ENCODE data around the gene KMT2C.
"Not testable (repeated sequence)": the region's sequence is repeated elsewhere in the genome, so short reads cannot be mapped to it uniquely, and the experiment has no call there.

KMT2C gene

DNA sequence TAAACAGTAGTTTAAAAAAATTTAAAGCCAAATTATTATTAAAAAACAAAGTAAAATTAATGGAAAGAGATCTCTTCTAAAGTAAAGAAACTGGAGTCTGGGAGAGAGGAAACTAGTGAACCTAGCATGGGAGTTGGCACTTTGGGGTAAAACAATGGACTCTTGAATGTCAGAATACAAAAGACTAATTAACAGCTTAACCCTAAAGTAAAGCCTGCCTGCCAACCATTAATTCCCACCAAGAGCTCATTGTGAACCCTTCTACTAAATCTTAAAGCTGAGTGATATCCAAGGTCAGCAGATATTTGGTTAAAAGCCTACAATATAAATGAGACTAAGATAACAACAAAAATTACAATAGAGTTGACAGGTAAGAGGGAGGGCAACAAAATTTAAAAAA lies 36.5 kb downstream of the KMT2C start:
- DNase-seq, result no peak

DNA sequence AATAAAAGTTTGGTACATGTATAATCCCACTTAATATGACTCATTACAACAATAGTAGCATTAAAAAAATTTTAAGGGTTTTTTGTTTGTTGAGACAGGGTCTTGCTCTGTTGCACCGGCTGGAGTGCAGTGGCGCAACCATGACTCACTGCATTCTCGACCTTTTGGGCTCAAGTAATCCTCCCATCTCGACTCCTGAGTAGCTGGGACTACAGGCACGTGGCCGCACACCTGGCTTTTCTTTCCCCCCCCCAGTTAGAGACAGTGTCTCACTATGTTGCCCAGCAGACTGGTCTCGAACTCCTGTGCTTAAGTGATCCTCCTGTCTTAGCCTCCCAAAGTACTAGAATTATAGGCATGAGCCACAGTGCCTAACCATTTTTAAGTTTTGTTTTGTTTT lies 40.7 kb downstream of the KMT2C start:
- DNase-seq, result peak; percentile 30

DNA sequence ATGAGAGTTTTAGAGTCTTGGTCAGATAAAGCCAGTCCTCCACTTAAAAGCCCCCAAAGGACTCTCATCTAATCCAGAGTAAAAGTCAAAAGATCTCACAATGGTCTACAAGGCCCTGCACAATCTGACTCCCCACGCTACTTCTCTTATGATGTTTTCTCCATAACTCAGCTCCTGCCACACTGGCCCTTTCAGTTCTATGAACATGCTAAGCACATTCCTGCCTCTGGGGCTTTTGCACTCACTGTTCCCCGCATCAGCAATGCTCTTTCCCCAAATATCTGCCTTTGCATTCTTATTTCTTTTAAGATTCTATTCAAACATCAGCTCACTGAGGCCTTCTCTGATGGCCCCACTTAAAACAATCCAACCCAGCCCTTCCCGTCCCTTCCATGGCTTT lies 41.6 kb downstream of the KMT2C start:
- not testable (repeated sequence) for DNase-seq

DNA sequence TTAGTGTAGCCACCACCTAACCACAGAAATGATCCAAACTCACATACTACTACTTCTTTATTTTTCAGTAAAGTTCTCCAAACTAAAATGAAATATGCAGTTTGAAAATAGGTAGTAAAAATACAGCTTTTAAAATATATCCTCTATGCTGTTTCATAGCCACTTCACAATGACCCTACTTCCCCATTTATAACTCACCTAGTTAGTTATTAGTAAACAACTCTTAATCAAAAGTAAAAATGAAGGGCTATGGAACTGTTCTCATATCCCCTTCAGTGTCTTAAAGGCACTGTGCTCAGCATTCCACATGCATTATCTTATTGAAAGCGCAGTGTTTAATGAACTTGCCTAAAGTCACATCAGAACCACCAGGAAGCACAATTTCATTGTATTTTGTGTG lies 43.5 kb downstream of the KMT2C start:
- DNase-seq, result no peak

DNA sequence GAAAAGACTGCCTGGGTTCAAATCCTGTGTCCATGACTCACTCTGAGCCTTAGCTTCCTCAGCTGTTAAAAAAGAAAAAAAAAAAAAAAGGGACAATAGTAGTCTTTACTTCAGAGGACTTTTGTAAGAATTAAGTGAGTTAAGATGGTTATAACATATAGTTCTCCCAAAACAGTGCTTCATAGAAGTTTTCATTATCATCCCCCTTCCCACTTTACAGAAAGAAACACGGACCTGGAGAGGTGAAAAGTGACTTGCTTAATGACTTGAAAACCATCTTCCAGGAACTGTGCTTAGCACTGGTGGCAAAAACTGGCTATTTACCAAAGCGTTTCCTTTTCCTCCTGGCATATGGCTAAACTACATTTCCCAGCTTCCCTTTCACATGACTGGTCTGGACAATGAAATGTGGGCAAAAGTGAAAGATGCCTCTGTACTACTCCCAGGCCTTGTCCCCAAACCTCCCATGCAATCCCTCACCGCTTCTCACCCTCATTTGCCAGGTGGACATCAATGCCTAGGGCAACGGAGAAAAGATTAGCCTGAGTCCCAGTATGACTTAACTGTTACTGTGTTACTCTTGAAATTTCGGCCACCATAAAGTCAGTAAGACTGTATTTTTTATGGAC lies 49.6 kb downstream of the KMT2C start:
- DNase-seq, result not testable (repeated sequence)

DNA sequence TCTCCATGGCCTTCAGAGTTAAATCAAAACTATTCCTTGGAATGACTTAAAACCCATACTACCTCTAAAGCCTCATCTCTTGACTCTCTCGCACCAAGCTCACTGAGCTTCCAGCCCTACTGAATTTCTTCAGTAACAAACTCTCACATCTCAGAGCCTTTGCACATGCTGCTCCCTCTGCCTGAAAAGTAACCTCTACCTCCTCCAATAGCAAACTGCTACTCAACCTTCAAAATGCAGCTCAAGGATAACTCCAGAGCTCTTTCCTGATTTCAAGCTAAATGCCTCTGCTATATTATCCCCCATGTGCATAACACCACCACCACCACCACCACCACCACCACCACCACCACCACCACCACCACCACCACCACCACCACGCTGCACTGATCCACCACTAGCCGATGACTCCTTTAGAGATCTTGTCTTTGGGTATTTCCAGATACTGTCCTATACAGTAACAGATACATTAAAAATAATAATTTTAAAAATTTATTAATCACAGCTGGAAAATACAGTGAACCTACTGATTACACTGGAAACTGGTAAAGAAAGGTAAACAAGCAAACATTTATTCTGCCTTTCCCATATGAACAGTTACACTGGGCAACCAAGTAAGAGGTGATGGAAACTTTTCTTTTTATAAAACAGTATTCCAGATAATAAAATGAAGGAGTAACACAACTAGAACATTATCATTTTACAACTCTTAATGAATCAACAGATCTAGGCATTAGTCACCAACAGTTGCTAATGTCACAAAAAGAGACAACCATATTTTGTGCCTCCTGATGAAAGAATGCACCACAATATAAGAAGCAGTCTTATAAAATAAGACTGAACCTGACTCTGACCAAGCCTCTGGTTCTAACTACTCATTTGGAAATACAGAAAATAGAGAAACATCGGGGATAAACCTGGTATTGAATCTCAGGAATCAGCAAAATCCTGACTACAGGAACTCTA lies 51.3 kb downstream of the KMT2C start:
- not testable (repeated sequence) for DNase-seq

DNA sequence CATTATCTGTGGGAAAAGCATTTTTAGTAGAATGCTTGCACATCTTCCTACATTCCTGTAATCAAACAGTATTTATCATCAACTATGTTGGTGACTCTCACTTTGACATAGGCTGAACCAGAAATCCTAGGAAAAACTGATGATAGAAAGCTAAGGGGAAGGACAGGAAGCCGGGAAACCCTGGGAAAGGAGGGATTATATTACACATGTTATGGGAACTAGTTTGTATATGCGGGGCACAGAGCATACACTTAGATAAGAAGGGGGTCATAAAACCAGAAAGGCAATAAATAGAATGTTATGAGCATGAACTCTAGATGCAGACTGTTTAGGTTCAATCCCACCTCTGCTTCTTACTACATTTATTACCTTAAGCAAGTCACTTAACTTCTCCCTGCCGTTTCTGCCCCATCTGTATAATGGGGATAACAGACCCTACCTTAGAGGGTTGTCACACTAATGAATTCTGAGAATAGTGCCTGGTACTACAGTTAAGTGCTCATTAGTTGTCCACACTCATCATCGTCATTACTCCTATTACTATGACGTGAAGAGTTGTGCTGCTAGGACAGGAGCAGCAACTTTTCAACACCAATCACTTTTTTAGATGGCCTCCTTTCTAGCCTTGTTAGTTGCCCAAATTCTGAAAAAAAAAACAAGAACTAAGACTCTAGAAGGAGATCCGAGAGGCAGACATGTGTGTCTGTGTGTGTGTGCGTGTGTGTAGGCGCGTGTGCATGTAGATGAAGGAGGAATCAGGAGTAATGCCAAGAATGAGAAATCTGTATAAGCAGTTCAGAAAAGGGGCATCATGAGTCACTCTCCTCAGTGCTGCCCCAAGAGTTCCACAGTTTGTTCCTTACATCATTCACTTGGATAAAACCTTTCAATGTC lies 52.2 kb downstream of the KMT2C start:
- peak; percentile 68 for DNase-seq

DNA sequence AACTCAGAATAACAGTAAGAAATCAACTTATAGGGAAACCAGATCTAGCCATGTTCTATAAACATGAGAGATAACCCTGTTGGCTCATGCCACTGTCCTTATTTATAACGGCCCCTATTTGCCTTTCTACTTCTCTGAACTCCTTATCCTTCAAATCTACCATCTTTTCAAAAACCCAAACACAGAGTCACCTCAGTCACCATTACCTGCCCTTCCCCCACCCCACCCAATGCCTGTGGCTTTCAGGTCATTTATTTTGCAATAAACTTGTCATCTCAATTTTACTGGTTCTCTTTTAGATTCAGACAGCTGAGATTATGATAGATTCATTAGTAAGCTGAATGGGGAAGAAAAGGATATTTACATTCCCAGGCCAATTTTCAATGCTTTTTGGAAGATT lies 53.6 kb downstream of the KMT2C start:
- DNase-seq, result no peak

DNA sequence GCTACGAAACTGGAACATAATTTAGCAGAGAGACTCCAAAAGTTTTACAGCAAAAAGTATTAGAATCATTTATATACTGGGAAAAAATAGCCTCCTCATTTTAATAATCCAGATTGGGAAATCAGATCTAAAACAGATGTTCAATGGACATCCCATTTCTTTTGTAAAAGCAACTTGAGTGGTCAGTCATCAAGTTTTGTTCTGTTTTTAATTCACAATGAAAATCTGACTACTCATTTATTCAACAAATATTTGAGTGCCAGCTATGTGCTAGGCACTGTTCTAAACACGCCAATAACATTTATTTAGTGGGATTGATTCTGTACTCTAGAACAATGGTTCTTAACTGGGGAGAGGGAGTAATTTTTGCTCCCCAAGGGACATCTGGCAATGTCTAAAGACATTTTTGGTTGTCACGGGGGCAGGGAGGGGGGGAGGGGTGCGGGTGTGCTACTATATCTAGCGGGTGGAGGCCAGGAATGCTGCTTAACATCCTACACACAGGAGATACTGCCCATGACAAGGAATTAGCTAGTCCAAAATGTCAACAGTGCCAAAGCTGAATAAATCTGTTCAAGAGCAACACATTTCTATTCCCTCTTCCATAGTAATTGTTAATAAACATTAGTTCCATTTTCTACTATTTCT lies 54.7 kb downstream of the KMT2C start:
- not testable (repeated sequence) for DNase-seq

DNA sequence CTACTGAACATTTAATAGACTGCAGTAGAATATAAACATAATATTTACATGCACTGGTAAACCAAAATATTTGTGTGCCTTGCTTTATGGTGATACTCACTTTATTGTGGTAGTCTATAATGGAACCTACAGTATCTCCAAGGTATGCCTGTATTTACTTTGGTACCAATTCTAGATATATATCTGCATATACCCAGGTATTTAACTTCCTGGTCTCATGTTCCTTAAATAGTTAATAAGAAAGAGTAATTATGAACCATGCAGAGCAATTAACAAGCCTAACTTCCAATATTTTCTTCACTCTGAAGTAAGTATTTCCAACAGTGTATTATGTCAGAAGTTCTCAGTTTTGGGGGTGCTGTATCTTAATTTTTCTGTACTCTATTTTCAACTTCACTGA lies 57.3 kb downstream of the KMT2C start:
- not testable (repeated sequence) for DNase-seq

DNA sequence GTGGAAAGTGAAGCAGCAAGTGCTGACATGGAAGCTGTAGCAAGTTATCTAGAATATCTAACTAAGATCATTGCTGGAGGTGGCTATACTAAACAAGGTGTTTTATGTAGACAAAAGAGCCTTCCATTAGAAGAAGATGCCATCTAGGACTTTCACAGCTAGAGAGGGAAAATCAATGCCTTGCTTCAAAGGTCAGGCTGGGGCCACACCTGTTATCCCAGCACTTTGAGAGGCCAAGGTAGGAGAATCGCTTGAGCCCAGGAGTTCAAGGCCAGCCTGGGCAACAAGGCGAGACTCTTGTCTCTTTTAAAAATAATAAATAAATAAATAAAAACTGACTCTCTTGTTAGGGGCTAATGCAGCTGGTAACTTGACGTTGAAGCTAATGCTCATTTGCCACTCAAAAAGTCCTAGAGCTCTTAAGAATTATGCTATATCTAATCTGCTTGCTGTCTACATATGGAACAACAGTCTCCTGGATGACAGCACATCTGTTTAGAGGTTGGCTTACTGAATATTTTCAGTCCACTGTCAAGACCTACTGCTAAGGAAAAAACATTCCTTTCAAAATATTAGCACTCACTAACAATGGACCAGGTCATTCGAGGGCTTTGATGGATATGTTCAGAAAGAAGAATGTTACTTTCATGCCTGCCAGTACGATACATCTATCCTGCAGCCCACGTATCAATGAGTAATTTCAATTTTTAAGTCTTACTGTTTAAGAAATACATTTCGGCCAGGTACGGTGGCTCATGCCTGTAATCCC lies 58.9 kb downstream of the KMT2C start:
- not testable (repeated sequence) for DNase-seq

DNA sequence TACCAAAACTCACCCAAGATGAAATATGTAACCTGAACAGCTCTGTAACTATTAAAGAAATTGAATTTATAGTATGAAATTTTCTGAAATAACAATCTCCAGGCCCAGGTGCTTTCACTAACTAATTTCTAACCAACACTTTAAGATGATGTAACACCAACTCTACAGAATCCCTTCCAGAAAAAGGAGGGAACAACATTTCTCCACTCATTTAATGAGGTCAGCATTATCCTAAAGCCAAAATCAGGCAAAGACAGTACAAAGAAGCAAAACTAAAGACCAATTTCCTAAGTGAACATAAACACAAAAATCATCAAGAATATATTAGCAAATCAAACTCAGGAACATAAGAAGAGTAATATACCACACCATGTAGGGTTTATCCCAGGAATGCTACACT lies 65.5 kb downstream of the KMT2C start:
- DNase-seq, result no peak

DNA sequence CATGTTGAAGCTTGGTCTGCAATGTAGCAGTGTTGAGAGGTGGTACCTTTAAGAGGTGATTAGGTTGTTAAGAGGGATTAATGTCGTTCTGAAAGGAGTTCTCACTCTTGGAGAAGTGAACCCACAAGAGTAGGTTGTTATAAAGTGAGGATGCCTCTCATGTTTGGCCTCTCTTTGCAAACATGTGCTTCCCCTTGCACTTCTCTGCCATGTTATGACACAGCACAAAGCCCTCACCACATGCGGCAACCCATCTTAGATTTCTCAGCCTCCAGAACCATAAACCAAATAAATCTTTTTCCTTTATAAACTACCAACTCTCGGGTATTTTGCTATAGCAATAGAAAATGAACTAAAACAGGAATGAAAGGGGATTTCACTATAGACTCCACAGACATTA lies 66.3 kb downstream of the KMT2C start:
- no peak for DNase-seq

DNA sequence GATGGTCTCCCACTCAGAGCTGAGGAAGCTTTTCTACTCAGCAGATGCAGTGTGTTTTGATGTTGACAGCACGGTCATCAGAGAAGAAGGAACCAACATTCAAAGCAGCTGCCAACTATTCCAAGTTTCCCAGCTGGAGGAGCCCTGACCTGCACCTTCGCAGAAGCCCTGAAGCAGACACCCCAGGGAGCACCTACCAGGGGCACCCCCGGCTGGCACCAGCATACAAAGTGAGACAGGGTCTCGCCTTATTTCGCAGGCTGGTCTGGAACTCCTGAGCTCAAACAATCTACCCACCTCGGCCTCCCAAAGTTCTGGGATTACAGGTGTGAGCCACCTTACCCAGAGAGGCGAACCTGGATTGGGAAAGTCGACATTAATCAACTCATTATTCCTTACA lies 68.6 kb downstream of the KMT2C start:
- no peak for DNase-seq

DNA sequence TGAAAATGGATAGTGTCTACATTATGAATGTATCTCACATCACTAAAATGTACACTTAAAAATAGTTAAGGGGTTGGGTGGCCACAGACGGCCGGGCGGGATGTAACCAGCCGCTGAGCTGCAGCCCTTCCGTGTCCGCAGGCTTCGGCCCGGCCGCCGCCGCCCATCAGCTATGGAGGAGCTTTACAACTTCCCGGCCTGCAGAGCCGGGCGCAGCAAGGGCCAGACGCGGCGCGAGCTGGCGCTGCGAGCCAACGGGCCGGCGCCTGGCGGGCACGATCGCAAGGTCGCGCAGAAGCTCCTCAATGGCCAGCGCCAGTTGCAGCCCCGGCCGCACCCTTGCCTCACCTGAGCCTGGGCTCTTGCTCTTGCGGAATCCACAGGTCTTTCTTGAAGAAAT lies 69.1 kb downstream of the KMT2C start:
- no peak for DNase-seq

DNA sequence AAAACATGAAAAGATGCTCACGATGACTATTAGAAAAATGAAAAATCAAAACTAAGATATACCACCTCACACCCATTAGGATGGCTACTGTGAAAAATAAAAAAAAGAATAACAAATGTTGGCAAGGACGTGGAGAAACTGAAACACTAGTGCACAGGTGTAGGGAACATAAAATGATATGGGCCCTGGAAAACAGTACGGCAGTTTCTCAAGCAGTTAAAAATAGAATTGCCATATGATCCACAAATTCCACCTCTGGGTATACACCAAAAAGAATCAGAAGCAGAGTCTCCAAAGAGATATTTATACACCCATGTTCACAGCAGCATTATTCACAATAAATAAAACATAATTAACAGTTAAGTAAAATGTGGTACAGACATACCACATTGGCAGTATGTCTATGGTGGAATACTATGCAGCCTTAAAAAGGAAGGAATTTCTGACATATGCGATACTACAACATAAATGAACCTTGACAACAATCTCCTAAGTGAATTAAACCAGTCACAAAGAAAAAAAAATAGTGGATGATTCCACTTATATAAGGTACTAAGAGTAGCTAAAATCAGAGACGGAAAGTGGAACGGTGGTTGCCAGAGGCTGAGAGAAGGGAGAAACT lies 69.7 kb downstream of the KMT2C start:
- DNase-seq, result no peak

DNA sequence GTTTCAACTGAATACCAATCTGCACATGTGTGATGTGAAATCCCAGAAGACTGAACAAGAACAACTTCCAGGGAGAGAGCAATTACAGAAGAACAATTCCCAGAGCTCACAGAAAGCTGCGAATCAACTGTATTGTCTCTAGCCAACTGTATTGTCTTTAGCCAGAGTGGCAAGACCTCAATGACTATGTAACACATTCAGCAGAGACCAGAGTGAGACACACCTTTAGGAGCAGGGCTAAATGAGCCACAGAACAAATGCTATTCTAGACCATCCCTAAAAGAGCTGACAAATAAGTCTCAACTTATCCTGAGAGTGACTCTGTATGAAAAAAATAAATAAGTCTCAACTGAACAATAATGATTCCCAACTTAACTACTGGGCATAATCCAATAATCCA lies 72.0 kb downstream of the KMT2C start:
- no peak for DNase-seq

DNA sequence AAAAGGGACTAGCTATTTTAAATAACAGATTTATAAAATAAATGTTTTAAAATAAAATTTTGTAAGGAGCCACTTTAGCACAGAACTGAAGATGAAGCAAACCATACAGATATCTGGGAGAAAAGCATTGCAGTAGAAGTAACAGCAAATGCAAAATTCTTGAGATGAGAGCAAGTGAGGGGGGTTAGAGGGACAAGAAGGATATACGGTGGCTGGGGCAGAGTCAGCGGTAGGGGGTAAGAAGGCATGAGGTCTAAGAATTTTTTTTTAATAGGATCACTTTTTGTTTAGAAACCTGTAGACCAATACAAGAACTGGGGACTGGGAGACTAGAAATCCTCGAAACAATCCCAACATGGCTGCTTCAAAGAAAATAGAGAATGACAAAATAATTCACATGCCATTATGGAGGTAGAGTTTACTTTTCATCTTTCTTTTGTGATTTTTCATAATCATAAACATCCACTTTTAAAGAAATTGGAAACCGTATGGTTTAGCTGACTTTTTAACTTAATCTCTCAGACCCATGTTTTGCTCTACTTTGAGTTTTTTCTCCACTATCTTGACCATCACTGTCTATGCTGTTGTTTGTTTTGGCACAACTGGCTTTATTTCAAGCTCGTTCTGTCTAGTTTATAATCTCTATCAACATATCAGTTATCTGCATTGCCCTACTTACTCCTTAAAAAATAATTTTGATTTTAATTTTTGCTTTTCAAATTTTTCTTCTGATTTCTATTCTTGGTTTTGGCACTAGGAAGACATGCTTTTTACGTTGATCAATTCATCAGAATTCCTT lies 73.5 kb downstream of the KMT2C start:
- no peak for DNase-seq

DNA sequence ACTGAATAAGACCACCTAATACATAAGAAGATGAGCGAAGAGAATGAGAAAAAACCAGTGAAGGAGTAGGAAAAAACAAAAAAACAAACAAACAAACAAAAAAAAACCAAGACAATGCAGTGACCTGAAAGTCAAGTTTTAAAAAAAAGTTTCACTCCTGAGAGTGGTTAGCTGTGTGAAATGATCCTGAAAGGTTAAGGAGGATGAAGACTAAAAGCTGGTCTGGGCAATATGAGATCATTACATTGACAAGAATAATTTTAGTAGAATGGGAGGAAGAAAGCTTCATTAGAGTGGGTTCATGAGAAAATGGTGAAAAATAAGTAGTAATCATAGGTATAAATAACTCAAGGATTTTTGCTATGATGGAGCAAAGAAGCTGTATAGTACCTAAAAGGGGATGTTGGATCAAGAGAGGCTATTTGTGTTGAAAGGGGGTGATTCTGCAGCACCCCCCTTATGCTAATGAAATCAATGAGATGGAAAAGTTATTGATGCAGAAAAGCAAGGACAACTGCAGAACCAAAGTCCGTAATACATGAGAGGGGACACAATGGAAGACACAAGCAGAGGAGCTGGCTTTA lies 80.2 kb downstream of the KMT2C start:
- no peak for DNase-seq

DNA sequence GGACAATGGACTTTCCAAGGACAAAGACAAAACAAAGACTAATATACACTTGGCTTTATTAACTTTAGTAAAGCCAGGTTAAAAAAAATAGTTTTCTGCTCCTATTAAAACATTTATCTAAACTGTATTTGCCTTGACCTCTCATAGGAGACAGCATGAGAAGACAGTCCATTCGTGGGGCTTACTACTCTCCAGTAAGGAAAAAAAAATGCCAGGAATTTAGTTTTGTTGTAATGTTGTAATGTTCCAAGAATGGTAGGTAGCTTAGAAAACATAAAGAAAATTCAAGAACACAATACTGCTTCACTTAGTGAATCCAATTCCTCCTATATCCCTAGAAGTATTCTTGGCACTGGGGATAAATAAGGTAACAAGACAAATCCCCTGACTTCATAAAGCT lies 81.7 kb downstream of the KMT2C start:
- no peak for DNase-seq

Measured in inflammatory macrophage treated with lipopolysaccharide for 4 hours (primary cell).